ENCODE data around the gene UBN2.

The UBN2 gene

GRCh38 chr7:139254281-139254680 lies 23.2 kb downstream of the UBN2 start:
- Histone ChIP-seq H3K27ac (ENCODE audit: low read length) (no peak overlapping the region), H4K20me1 (ENCODE audit: insufficient read depth, low read length) (0 out of 2 replicates have a peak, but pooled peaks cover 3% of the 10 kb centered on the region), H2AFZ (ENCODE audit: low read depth, low read length) (no peak overlapping the region), H3K9me3 (ENCODE audit: insufficient read depth, low read length) (no peaks in the 10 kb centered on the region), H3K4me2 (ENCODE audit: low read length) (no peak overlapping the region), H3K27me3 (ENCODE audit: low read depth, low read length) (no peaks in the 10 kb centered on the region), H3K4me3 (ENCODE audit: low read length) (no peak overlapping the region), H3K4me1 (ENCODE audit: low read length) (peaks cover 32% of the 10 kb centered on the region), H3K79me2 (ENCODE audit: low read length) (no peaks in the 10 kb centered on the region), H3K9ac (ENCODE audit: low read length) (no peak overlapping the region), H3K36me3 (replicated peaks; ENCODE audit: low read depth, low read length) (peaks cover 25% of the 10 kb centered on the region)
- no peak for TF ChIP-seq EZH2phosphoT487 (IDR thresholded peaks at IDR 0.05; ENCODE audit: low read depth)

GRCh38 chr7:139254728-139255127 lies 23.7 kb downstream of the UBN2 start:
- H3K27me3 ChIP-seq (ENCODE audit: low read depth, low read length), result no peaks in the 10 kb centered on the region
- no peaks in the 10 kb centered on the region for H3K9me3 ChIP-seq (ENCODE audit: insufficient read depth, low read length)
- TF ChIP-seq EZH2phosphoT487 (IDR thresholded peaks at IDR 0.05; ENCODE audit: low read depth) (no peak), CTCF (IDR thresholded peaks at IDR 0.05; ENCODE audit: low read depth, low read length) (no peak)
- peak overlapping the region; percentile 53; the same call in 1 of the 2 replicates for H3K4me2 ChIP-seq (ENCODE audit: low read length)
- H3K4me1 ChIP-seq (ENCODE audit: low read length), result peaks cover 33% of the 10 kb centered on the region
- no peak overlapping the region for H2AFZ ChIP-seq (ENCODE audit: low read depth, low read length)
- peaks cover 22% of the 10 kb centered on the region for H3K36me3 ChIP-seq (replicated peaks; ENCODE audit: low read depth, low read length)
- H3K27ac ChIP-seq (ENCODE audit: low read length), result no peak overlapping the region
- no peak overlapping the region for H3K9ac ChIP-seq (ENCODE audit: low read length)
- H3K79me2 ChIP-seq (ENCODE audit: low read length), result no peaks in the 10 kb centered on the region
- no peak overlapping the region for H3K4me3 ChIP-seq (ENCODE audit: low read length)
- 0 out of 2 replicates have a peak, but pooled peaks cover 3% of the 10 kb centered on the region for H4K20me1 ChIP-seq (ENCODE audit: insufficient read depth, low read length)

GRCh38 chr7:139255290-139255689 lies 24.3 kb downstream of the UBN2 start:
- no peak overlapping the region for H3K4me3 ChIP-seq (ENCODE audit: low read length)
- H3K4me2 ChIP-seq (ENCODE audit: low read length), result peak overlapping the region; percentile 53
- peaks cover 23% of the 10 kb centered on the region for H3K36me3 ChIP-seq (replicated peaks; ENCODE audit: low read depth, low read length)
- no peaks in the 10 kb centered on the region for H3K27me3 ChIP-seq (ENCODE audit: low read depth, low read length)
- peaks cover 33% of the 10 kb centered on the region for H3K4me1 ChIP-seq (ENCODE audit: low read length)
- H3K9me3 ChIP-seq (ENCODE audit: insufficient read depth, low read length), result no peaks in the 10 kb centered on the region
- no peak overlapping the region for H2AFZ ChIP-seq (ENCODE audit: low read depth, low read length)
- H3K27ac ChIP-seq (ENCODE audit: low read length), result no peak overlapping the region
- no peak overlapping the region for H3K9ac ChIP-seq (ENCODE audit: low read length)
- H3K79me2 ChIP-seq (ENCODE audit: low read length), result no peaks in the 10 kb centered on the region
- H4K20me1 ChIP-seq (ENCODE audit: insufficient read depth, low read length), result 0 out of 2 replicates have a peak, but pooled peaks cover 3% of the 10 kb centered on the region
- TF ChIP-seq EZH2phosphoT487 (IDR thresholded peaks at IDR 0.05; ENCODE audit: low read depth) (no peak), CTCF (IDR thresholded peaks at IDR 0.05; ENCODE audit: low read depth, low read length) (no peak)

GRCh38 chr7:139259142-139259541 lies 28.1 kb downstream of the UBN2 start:
- no peak for TF ChIP-seq CTCF (IDR thresholded peaks at IDR 0.05; ENCODE audit: low read depth, low read length)
- TF ChIP-seq EZH2phosphoT487 (IDR thresholded peaks at IDR 0.05; ENCODE audit: low read depth), result no peak
- no peak overlapping the region for H3K9ac ChIP-seq (ENCODE audit: low read length)
- H3K27me3 ChIP-seq (ENCODE audit: low read depth, low read length), result no peaks in the 10 kb centered on the region
- H3K4me3 ChIP-seq (ENCODE audit: low read length), result no peak overlapping the region
- H4K20me1 ChIP-seq (ENCODE audit: insufficient read depth, low read length), result no peaks in the 10 kb centered on the region
- no peak overlapping the region for H3K4me2 ChIP-seq (ENCODE audit: low read length)
- peaks cover 20% of the 10 kb centered on the region for H3K36me3 ChIP-seq (replicated peaks; ENCODE audit: low read depth, low read length)
- no peak overlapping the region for H3K27ac ChIP-seq (ENCODE audit: low read length)
- no peak overlapping the region for H2AFZ ChIP-seq (ENCODE audit: low read depth, low read length)
- H3K9me3 ChIP-seq (ENCODE audit: insufficient read depth, low read length), result no peaks in the 10 kb centered on the region
- no peaks in the 10 kb centered on the region for H3K79me2 ChIP-seq (ENCODE audit: low read length)
- H3K4me1 ChIP-seq (ENCODE audit: low read length), result peaks cover 33% of the 10 kb centered on the region

Data from OCI-LY3 (cell line).